Tibial nerve (tissue), 3 donors: ENCODE results near the gene ACSM3.
"Not testable (repeated sequence)": the region's sequence is repeated elsewhere in the genome, so short reads cannot be mapped to it uniquely, and the experiment has no call there.

Experiments
- CTCF ChIP-seq, 5 experiments: fragments of 200-600 bp in 3 of 5; fragments of 450-650 bp in 2 of 5; sonication (generic) in 3 of 5; IDR thresholded peaks; one replicate each; pipeline ENCODE4 v1.5.1; 2016 to 2019; ENCODE audit warnings: antibody characterized with exemption in 5 of 5, mild to moderate bottlenecking in 3 of 5, moderate library complexity in 2 of 5
- POLR2A ChIP-seq, 2 donors: fragments of 450-650 bp; IDR thresholded peaks; one replicate each; pipeline ENCODE4 v1.6.1; 2017; ENCODE audit warnings: antibody characterized with exemption in 2 of 2, mild to moderate bottlenecking in 2 of 2, moderate library complexity in 2 of 2

GRCh38 chr16:20805684-20806167 is 41.9 kb downstream of the ACSM3 start:
- TF ChIP-seq CTCF, POLR2A (IDR thresholded peaks at IDR 0.05): not testable (repeated sequence)
